NCI-H345 (cell line): ENCODE data around the gene JKAMP.
"Not testable (repeated sequence)": the region's sequence is repeated elsewhere in the genome, so short reads cannot be mapped to it uniquely, and the experiment has no call there.

Experiments
- DNase-seq: peaks from one replicate; lab custom pipeline; 2025; lab: John Stamatoyannopoulos, UW

The JKAMP gene

DNA sequence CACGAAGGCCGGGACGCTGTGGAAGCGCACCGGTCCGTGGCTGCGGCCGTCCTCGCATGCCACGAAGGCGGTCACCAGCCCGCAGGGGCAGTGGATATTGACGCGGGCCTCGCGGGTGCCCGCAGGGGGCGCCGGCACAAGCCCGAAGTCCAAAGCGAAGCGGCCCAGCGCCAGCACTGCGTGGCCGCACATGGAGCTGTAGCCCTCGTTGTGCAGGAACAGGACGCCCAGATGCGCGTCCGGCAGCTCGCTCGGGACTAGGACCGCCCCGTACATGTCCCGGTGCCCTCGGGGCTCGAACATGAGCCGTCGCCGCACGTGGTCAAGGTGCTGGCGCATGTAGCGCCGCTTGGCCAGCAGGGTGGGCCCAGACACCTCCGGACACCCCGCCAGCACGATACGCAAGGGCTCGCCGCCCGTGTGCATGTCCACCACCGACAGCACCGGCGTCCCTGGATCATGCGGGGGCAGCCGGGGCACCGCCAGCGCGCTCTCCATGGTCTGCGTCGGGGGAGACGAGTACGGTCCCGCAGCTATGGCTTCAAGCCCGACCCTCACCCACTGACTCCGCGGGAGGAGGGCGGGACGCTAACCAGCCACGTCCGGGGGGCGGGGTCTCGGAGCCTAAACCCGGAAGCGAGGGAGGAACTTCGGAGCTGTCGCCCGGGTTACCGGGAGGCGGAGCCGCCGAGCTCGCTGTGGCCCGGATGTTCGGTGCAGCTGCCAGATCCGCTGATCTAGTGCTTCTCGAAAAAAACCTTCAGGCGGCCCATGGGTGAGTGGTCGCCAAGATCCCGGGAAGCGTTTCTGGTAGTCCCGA lies at the start of gene JKAMP, which contains the start of gene L3HYPDH:
JKAMP (plus strand) TSS at position 699 of the 820 bp plus-strand sequence; CDS start at position 772, 73 bp downstream.
L3HYPDH (minus strand) TSS at position 590 of the 820 bp plus-strand sequence; CDS start at position 498, 92 bp downstream.
- peak; percentile 99 for DNase-seq

- no peak for DNase-seq
These were observed 49.2 kb upstream of the JKAMP start for GRCh38 chr14:59435101-59435500.

DNA sequence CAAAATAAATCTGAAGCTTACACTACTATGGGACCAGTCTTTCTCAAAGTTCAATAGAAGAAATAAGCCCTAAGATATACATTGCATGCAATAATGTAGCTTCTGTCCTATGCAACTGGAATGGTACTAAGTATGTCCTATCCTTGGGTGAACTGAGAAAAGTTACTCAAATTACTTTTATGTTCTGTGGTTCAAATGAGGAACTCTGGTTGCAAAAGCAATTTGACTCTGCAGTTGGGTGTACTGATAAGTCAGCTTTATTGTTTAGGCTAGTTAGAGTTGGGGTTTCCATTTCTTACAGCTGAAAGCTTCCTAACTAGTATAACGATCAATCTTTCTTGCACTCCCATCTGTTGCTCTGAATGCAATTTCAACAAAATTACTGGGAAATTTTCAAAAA lies 48.3 kb upstream of the JKAMP start:
- no peak for DNase-seq

- no peak for DNase-seq
These were observed 46.1 kb upstream of the JKAMP start for GRCh38 chr14:59438195-59438647.

DNA sequence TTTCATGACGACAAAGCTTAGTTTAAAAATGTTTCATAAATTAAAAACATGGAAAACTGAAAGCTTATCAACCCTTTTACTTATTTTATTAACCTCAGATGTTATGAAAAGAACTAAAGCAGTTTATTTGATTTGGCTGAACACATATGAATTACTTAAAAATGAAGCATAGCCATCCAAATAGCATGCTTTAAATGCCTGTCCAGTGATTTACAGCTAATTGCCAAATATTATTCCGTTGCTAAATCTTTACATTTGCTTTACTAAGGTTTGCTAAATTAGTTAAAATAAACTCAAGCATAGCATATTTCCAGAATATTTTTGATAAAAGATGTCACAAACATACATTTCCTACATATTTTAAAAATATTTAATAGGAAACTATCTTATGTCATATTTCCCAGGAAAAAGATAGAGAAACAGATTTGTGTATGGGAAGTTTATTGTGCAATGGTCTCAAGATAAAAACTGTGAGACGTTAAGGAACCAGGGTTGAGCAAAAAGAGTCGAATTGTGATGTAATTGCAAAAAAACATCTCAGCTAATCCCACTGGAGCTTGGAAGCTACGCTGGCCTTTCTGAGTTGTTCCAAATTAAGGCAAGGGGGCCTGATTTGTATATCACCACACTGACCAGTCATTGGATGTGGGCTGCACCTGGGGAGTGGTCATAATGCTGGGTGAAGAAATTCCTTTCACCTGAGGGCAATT lies 44.9 kb upstream of the JKAMP start:
- no peak for DNase-seq

GRCh38 chr14:59448673-59449072 lies 35.6 kb upstream of the JKAMP start:
- DNase-seq, result not testable (repeated sequence)

DNA sequence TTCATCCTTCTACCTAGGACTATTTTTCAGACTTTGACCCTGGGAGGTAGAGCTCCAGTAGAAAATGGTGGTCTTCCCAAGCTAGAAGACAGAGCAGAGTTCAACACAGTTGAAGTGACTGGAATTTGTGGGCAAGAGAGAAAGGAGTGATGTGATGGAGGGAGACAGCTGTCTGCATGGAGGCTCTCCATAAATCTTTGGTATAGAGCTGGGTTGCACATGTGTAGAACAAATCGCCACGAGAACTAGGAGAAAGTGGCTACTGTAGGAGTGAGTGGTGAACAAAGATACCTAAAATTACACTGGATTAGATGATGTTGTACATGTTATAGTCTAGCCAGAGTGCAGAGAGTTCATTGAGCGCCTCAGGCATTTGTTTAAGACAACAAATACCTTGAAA lies 33.6 kb upstream of the JKAMP start:
- no peak for DNase-seq

- DNase-seq, result no peak
These were observed 32.5 kb upstream of the JKAMP start for GRCh38 chr14:59451849-59452248.

- no peak for DNase-seq
These were observed 30.2 kb upstream of the JKAMP start for GRCh38 chr14:59454139-59454538.

GRCh38 chr14:59455411-59455810 lies 28.9 kb upstream of the JKAMP start:
- DNase-seq, result no peak

DNA sequence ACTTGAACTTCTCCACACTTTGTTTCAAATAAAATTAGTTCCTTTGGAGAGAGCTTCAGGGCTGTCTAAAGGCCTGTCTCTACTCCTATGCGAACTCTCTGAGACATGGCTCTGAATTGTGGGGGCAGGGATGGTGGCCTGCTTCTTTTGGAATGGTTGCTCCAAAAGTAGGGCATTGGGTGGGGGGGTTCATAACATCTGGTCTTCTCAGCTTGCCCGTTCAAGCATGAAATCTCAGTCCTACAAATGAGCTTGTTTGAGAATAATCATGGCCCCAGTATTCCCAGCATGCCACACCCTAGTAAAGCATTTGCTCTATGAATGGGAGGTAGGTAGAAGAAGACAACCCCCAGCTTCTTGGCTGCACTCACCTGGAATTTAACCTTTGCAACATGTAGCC lies 25.8 kb upstream of the JKAMP start:
- DNase-seq, result no peak

DNA sequence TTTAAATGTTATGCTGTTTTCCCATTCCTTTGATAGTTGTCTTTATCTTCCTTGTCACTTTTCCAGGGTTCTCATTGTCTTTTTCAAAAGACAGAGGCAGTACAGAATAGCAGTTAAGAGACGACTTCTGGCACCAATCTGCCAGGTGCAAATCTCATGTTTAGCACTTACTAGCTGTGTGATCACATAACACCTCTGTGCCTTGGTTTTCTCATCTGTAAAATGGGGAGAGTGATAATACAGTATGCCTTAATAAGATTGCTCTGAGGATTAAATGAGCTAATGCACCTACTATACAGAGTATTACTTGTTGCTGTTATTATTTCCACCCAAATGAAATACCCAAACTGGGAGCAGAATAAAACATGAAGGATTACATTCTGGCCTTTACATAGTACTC lies 23.9 kb upstream of the JKAMP start:
- no peak for DNase-seq

GRCh38 chr14:59461891-59462290 lies 22.4 kb upstream of the JKAMP start:
- no peak for DNase-seq

DNA sequence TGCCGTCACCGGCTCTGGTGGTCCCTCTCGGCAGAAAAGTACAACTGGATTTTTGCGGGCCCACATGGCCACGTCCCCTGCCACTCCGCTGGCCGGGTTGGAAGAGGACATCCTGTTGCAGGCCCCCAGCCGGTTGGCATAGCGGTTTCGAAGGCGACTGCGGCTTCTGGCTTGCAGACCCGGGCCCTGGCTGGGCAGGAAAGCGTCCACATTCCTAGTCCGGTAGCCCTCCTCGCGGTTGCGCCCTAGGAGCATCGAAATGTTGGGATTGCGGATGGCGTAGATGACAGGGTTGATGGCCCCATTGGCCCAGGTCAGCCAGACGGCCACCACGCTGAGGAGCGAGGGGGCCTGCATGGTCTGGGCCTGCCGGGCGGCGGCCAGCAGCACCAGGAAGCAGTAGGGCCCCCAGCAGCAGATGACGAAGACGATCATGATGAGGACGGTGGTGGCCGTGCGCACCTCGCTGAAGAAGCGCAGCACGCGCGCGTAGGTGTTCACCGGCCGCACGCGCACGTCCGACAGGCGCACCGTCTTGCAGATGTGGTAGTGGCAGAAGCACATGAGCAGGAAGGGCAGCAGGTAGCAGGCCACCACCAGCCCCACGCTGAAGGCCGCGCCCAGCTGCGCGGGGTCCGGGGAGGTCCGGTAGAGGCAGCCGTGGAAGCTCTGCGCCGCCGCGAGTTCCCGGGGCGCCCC lies 20.4 kb upstream of the JKAMP start:
- no peak for DNase-seq

GRCh38 chr14:59464486-59465315 lies 19.6 kb upstream of the JKAMP start:
- DNase-seq, result peak; percentile 68

DNA sequence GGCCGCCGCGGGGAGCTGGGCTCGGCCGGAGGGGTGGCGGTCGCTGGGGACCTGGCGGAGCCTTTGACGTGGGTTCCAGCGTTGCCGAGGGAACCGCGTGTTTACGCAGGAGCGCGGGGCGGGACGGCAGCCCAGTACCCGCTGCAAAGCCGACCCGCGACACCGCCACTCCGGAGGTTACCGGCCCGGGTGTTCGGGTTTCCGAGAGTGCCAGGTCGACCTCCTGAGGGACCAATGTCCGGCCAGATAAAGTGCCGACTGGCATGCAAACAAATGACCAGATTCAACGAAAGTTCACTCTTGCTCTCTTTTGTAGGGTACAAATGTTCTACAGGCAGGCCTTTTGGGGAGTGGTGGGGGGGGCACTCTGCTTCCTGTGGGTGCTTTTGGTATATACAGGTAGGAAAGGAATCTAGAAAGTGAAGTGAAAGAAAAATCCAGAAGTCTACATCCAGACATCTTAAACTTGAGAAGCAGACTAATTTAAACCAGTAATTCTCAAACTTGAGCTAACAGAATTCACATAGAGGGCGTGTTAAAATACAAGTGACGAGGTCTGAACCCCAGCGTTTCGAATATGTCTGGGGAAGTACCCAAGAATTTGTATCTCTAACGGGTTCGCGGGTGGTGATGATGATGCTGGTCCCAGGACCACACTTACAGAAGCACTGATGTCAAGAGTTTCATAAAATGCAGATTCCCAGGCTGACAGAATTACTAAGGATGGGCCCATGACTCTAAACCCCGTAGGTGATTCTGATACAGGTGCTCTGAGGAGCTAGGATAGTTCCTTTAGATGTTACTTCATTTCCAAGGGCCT lies 18.8 kb upstream of the JKAMP start, which contains the start of gene GPR135:
GPR135 (minus strand) TSS at position 65 of the 820 bp plus-strand sequence. CDS start 154 bp downstream, outside the sequence.
- DNase-seq, result peak; percentile 68

DNA sequence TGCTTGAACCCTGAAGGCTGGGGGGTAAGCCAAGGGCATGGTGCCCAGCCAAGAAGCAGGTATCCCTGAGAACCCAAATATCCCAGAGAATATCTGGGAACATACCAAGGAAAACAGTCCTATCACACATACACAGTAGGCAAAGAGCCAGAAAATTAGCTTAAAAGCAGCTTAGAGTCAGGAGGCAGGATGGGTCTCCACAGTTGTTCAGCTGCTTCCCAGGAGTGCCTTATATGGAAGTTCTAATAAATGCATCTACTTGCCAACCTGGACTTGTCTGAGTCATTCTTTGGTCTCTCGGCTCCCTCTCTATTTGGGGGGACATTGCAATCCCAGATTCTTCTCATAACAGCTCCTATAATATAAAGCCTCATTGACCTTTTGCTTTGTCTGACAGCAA lies 10.1 kb upstream of the JKAMP start:
- no peak for DNase-seq

- no peak for DNase-seq
These were observed 8.6 kb upstream of the JKAMP start for GRCh38 chr14:59475709-59476108.

GRCh38 chr14:59478540-59478939 lies 5.8 kb upstream of the JKAMP start:
- DNase-seq, result no peak

DNA sequence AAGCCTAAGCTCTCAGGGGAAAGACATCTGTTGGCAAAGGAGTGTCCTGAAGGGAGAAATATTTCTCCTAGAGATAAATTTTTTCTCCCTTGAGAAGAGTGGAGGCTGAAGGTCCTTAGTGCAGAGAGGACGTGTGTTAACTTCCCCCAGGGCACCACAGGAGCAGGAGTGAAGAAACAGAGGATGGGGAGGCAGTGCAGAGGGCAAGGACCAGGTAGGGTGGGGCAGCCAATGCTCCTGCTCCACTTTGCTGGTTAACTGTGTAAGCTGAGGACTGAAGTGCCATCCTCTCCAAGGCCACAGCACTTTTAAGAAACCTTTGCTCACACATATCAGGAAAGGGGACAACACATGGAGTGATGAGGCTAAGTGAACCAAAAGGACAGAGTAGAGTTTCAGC lies 4.2 kb upstream of the JKAMP start:
- DNase-seq, result no peak

DNA sequence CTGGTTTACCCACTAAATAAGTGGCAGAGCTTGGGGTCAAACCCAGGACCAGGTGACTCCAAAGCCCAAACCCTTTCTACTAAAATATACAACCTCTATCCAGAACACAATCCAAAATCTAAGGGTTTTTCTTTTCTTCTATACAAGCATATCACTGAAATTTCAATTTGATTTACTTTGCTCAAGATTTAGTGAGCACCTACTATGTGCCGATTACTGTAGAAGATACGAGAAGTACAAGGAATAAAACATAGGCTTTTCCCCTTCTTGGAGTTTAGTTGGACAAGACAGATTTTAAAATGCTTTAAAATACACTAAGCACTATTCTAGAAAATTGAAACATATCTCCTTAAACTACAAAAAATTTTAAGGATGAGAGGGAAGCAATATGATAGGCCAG lies 2.9 kb upstream of the JKAMP start:
- no peak for DNase-seq
